Stimulated activated CD4-positive, alpha-beta T cell treated with anti-CD3 and anti-CD28 coated beads, Interleukin-15, amount 100 ng/mL, for 48 hours (primary cell): ENCODE measurements around the gene CCNT2.
"Not testable (repeated sequence)": the region's sequence is repeated elsewhere in the genome, so short reads cannot be mapped to it uniquely, and the experiment has no call there.

Experiments
- DNase-seq, 2 donors: peaks; one replicate each; pipeline ENCODE4 v3.0.0-alpha.2; 2020; ENCODE audit warnings: low read depth in 2 of 2

CCNT2 gene

DNA sequence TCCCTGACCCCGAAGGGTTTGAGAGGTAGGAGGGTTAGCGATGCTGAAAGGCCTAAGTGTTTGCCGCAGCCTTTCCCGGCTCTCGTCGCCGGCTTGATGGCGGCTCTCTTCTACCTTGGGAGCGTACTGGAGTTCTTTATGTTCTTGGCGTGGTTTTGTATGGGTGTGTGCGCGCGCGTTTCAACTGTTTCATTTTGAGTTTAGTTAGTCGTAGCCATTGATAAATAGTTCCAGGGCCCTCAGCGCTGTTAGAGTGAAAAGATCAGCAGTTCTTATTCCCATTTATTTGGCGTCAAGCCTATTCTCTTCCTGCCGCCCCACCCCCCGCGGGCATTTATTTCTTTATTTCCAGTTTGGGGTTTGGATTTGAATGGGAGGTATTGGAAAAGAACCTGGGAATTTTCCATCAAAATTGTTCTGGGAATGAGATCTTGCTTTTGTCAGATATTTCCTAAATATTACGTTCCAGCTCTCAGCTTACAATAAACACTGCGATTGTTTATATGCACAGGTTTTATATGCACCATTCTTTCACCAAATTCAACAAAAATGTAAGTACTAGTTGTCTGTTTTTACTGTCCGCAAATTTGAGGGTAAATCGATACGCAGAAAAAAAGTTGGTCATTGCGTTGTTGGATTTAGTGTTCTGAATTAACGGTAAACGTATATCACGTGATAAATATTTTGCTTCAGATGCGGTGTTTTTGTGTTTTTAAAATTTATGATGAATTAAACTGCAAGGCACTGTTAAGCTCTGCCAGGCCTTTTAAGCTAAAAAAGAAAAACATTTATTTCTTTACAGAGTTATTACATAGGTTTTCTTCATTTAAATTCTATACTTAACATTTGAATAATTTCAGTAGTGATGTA lies 954 bp downstream of the CCNT2 start:
- DNase-seq, result peak; percentile 29 to 30

DNA sequence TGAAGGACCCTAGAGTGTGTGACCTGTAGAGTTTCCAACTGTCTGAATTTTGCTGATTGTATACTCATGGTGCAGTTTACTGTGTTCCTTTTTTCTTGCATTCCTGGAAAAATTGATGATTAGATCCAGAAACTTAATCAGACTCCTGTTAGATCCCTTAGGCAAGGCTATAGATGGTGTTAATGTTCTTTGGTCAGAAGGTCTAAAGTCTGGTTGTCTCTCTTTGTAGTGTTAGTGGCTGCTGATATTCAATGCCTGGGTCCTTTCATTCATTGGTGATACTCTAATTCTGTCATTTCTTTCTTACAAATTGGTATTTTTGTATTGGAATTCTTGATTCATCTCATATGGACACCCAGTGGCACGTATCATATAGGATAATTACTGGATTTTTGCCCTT lies 6.3 kb downstream of the CCNT2 start:
- DNase-seq, result no peak

DNA sequence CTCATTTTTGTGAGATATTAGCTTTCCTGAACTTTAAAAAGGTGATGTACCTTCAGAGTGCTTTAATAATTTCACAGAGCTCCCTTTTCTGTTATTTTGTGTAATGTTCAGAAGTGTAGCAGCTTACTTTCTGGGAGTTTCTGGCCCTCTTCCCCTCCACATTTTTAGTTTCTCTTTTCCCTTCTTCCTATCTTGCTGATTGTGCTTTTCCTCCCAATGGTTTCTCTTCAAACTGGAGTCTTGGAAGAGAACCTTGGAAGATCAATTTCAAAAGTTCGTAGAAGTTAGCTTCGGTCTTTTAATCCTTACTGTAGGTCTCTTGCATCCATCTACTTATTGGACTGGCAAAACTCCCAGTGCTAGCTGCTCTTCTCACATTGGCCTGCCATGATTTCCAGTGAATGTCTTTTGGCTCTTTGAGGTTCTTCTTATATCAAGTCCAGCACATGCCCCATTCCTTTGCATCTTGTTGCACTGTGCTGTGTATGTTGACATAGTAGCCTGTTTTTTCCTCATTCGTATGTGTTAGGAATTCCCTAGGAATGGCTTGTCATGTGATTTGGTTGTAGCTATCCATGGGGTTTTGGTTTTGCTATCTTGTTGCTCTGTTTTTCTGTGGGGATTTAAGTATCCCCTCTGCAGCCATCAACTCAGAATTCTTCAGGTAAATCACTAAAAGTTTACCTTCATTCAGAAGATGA lies 7.8 kb downstream of the CCNT2 start:
- DNase-seq, result no peak

DNA sequence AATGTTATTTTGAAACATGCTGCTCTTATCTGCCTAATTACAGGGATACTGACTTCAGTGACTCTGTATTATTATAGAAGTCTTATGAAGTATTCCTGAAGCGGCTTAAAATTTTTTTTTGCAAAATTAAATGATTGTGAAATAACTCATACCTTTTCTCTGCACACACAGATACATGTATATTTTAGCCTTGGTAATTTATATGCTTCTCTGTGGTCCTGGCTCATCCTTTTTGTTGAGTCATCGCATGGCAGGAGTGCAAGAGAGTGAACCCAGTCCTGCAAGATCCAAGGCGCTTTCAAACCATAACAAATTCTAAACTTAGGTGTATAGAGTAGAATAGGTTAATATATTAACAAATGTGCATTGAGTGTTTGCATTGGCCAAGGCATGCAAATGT lies 8.6 kb downstream of the CCNT2 start:
- DNase-seq, result no peak

DNA sequence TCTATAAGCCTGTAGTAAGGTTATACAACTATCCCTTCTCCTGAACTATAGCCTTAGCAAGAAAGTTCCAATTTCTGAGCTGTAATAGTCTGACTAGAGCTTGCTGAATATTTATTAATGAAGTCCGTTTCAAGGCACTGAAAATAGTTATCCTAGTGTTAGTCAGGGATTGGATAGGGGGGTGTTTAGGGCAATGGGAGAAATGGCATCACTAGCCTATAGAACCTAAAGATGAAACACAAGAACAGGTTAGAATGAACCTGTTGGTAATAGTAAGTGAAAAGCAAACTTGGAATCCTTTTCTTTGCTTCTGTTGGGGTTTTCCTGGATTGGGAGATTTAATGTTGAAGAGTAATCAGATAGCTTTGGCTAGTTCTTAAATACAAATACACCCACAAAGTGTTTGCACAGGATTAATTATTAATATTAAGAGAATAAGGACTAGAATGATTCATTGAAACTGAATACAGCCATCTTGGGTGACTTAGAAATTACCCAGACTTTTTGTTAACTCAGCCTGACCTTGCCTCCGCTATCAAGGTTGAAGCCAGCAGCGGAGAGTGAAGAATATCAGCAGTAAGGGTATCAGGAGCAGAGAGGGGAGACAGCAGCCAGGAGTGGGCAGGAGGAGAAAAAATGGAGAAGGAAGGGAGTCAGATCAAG lies 14.4 kb downstream of the CCNT2 start:
- no peak for DNase-seq

DNA sequence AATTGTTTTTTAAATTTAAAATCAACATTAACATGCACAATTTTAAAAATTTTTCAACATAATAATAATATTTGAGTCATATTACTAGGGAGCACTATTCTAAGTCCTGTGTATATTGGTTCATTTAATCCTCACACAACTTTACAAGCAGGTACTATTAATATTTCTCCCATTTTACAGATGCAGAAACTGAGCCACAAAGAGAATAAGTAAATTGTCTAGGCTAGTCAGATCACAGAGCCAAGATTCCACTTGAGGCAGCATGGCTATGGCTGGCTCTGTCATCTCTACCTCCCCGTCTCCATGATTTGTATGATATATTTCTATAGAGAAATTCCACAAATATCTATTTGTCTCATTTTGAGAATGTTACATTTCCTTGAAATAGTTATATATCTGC lies 15.1 kb downstream of the CCNT2 start:
- no peak for DNase-seq

DNA sequence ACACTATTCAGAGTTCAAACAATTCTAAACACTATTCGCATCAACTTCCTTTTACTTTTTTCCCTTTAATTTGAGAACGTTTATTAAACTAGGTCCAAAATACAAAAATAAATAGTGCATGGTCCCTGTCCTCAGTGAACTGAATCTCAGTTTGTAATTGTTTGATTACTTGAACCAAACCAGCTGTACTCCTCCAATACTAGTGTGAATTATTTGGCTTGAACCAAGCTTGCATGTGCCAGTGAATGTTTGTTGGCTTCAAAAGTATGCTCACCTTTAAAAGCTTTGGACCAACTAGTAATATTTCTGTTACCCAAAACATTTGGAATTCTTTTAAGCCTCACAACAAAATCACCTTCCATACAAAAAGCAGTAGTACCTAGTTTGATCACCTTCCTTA lies 15.5 kb downstream of the CCNT2 start:
- no peak for DNase-seq

DNA sequence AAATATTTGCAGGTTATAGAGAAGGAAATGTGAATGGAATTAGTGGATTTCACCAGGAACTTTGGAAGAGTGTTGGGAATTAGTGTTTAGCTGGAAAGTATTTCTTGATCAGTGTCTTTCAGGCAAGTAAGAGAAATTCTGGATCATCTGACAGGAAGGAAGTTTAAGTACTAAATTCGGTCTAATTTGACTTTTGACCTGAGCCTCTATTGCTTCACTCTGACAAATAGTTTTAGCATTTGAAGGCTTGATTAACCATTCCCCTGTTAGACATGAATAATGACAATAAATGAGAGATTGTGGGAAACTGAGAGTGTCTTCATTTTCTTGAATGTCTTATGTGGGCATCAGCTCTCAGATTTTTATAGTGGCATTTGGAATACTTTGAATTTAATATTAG lies 16.0 kb downstream of the CCNT2 start:
- DNase-seq, result no peak

DNA sequence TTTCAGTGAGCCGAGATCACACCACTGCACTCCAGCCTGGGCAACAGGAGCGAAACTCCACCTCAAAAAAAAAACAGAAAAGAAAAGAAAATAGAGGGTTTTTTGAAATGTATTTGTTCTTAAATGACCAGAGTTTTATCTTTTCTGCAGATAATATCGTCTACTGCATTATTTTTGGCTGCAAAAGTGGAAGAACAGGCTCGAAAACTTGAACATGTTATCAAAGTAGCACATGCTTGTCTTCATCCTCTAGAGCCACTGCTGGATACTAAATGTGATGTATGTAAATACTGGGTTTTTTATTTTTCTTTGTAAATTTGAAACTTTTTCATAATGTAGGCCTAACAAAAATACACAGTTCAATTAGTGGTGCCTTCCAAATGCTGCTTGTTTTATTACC lies 18.1 kb downstream of the CCNT2 start:
- no peak for DNase-seq

DNA sequence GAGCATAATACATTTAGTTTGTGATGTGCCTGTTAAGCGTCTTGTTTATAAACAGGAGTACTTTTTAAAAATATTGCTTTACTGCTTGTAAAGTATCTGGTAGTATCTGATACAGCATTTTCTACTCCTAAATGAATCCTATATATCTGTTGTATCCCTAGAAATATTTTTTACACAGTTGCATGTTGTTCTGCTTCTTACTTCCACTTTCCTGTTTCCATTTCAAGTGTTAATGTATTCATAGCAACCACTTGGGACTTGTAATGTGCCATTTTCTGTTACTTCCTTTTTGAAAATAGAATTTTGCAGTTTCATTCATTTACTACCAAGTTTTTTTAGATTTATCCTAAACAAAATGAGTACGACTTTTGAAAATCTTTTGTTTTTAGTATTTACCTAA lies 24.9 kb downstream of the CCNT2 start:
- no peak for DNase-seq

DNA sequence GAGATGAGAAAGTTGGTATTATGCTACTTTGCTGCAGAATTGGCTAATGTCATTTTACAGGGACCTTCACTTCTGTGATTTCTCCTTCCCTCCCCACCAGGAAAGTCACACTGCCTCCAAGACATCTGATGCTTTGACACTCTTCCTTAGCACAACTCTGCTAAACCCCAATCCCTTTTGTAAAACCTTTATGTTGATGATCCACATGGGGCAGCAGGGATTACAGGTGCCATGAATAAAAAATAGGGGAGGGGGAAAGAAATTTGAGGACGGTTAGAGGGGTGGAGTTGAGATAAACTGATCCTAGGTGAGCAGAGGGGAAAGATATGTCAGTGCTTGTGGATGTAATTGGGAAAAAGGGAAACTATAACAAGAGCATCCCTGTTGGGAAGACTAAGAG lies 26.4 kb downstream of the CCNT2 start:
- DNase-seq, result no peak

DNA sequence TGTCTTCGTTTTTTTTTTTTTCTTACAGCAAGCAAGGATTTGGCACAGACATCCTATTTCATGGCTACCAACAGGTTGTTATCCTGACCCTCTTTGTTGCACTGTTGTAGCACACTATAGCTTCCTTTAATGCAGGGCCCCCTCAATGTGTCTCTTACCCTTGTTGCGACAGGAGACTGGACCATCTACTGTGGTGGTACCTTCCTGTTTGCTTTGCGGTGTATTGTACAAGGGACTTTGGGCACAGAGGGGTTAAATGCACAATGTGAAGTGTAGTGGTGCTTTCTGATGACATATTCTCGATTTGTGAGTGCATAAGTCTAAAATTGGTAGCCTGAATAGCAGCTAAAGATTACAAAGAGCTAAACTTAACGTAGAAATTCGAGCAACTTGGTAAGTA lies 27.5 kb downstream of the CCNT2 start:
- no peak for DNase-seq

DNA sequence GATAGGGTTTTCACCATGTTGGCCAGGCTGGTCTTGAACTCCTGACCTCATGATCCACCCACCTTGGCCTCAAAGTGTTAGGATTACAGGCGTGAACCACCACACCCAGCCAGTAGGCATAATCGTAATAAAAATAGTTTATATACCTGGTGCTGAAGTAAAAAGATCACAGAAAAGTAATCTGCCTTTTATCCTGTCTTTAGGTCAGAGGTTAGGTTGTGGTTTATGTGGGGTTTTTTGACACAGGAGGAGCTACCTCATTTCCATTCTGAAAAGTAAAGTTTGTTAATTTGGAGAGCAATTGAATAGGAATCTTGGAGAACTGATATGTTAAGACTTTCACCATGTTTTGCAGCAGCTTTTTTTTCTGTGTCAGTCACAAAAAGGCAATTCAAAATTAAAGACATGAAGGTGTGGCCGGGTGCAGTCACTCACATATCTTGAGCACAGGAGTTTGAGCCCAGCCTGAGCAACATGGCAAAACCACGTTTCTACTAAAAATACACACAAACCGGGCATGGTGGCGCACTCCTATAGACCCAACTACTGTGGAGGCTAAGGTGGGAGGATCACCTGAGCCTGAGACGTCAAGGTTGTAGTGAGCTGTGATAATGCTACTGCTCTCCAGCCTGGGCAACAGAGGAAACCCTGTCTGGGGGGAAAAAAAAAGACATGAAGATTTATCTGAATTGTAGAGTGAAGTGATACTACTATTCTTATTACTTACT lies 31.5 kb downstream of the CCNT2 start:
- DNase-seq, result no peak

DNA sequence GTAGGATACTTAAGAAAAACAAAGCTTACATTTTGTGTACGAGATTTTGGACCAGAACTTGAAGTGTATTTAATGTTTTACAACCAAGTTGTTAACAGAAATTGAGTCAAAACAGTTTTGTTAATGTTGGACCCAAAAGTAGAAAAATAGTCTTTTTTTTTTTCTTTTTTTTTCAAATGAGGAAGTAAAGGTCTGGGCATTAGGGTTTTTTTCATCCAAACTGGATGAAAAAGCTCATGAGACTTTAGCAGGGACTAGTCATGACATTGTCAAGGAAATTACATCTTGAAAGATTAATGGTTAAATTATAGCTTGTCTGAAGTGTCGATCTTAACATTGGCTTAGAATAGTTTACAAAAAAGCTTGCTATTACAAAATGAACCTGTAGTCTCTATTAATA lies 32.3 kb downstream of the CCNT2 start:
- no peak for DNase-seq

DNA sequence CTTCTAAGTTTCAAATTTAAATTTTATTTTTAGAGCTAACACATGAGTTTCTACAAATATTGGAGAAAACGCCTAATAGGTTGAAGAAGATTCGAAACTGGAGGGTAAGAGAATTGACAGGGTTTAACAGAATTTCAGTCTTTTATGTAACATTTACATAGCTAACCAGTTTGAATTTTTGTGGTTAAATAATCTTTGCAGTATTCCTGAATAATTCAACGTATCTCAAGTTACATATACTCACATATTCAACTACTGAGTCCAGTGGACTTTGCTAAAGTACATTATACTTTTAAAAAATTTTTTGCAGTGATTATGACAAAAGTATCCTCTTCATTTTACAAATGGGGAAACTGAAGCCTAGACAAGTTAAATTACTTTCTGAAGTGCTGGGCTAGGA lies 34.0 kb downstream of the CCNT2 start:
- no peak for DNase-seq

DNA sequence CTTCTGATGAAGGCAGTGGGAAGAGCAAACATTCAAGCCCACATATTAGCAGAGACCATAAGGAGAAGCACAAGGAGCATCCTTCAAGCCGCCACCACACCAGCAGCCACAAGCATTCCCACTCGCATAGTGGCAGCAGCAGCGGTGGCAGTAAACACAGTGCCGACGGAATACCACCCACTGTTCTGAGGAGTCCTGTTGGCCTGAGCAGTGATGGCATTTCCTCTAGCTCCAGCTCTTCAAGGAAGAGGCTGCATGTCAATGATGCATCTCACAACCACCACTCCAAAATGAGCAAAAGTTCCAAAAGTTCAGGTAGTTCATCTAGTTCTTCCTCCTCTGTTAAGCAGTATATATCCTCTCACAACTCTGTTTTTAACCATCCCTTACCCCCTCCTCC lies 35.4 kb downstream of the CCNT2 start:
- DNase-seq, result no peak

DNA sequence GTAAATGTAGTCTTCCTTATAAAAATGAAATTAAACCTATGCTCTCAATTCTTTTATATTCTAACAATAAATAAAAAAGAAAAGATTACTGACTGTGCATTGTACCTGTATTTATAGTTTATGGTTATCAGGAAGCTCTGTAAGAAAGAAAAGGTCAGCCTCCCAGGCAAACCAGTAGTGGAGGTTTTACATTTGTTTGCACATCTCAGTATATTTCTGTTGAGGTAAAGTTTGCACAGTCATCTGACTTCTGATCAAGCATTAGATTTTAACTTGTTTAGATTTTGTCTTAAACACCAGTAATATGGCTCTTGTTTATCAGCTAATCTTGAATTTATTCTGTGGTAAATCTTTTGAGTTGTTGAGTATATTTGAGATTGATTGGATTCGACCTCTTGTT lies 37.1 kb downstream of the CCNT2 start:
- DNase-seq, result no peak

DNA sequence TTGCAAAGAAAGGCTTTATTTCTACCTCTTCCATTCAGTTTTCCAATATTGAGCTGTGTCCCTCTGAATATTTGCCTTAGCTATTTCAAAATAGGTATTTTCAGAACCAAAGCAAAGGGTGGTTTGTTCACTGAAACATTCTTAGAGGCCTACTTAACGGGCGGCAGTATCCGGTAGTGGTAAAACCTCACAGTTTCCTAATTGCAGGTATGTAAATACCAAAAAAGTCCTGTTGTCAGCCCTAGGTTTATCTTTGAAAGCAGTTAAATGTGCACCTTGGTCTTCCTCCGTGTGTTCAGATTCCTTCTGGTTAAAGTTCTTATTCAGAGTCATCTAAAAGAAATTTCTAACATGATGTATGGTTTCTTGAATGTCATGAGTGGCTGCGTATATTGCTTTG lies 38.9 kb downstream of the CCNT2 start:
- no peak for DNase-seq

DNA sequence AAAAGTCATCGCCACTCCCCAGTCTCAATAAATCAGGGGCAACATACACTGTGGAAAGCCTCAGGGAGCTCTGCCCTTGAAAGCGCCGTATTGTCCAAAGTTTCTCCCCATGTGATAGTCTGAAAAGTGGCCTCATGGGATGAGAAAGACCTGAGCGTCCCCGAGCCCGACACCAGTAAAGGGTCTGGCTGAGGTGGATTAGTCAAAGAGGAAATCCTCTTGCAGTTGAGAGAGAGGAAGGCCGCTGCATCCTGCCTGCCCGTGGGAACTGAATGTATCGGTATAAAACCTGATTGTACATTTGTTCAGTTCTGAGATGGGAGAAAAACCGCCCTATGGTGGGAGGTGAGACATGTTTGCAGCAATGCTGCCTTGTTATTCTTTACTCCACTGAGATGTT lies 48.5 kb downstream of the CCNT2 start:
- DNase-seq, result not testable (repeated sequence)

DNA sequence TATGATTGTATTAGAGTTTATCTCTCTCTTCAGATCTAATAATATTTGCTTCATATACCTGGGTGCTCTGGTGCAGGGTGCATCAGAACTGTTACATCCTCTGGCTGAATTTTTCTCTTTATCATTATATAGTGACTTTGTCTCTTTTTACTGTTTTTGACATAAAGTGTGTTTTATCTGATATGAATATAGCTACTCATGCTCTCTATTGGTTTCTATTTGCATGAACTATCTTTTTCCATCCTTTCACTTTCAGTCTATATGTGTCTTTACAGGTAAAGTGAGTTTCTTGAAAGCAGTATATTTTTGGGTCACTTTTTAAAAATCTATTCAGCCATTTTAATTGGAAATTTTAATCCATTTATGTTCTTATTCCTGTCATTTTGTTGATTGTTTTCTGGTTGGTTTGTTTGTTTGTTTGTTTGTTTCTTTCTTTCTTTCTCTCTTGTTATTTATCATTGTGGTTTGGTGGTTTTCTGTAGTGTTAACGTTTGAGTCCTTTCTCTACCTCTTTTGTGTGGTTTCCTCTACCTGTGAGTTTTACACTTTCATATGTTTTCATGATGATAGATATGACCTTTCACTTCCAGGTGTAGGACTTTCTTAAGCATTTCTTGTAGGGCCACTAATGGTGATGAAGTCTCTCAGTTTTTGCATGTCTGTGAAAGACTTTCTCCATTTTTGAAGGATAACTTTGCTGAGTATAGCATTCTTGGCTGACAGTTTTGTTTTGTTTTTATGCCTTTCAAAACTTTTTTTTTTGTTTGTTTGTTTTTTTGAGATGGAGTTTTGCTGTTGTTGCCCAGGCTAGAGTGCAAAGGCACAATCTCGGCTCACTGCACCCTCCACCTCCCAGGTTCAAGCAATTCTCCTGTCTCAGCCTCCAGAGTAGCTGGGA lies 54.9 kb downstream of the CCNT2 start:
- no peak for DNase-seq
